Stimulated activated CD4-positive, alpha-beta T cell treated with anti-CD3 and anti-CD28 coated beads, Interleukin-1b, Interleukin-23, amount 100 ng/mL, for 1 hour (primary cell): ENCODE data around the gene LSP1.
A peak's percentile ranks its signal among the peaks of the same experiment; 100 is the strongest.
"Not testable (repeated sequence)": the region's sequence is repeated elsewhere in the genome, so short reads cannot be mapped to it uniquely, and the experiment has no call there.

Source experiments
- DNase-seq, 2 donors: peaks; one replicate each; pipeline ENCODE4 v3.0.0-alpha.2; 2020; ENCODE audit warnings: low read depth in 2 of 2

Gene LSP1

GRCh38 chr11:1875093-1875850, 22.4 kb downstream of the LSP1 start:
- no peak for DNase-seq

- DNase-seq, result not testable (repeated sequence)
Observed at GRCh38 chr11:1875851-1876301, 23.0 kb downstream of the LSP1 start.

- DNase-seq, result no peak
Observed at GRCh38 chr11:1876361-1877063, 23.6 kb downstream of the LSP1 start.

GRCh38 chr11:1877211-1878136, 24.6 kb downstream of the LSP1 start:
- no peak for DNase-seq

GRCh38 chr11:1878137-1879031, 25.5 kb downstream of the LSP1 start:
- no peak for DNase-seq

- no peak for DNase-seq
Observed at GRCh38 chr11:1879342-1879940, 26.6 kb downstream of the LSP1 start.

GRCh38 chr11:1879941-1880720, 27.2 kb downstream of the LSP1 start:
- no peak for DNase-seq

GRCh38 chr11:1880746-1881441, 28.0 kb downstream of the LSP1 start:
- DNase-seq, result no peak

GRCh38 chr11:1881442-1882264, 28.8 kb downstream of the LSP1 start:
- no peak for DNase-seq

GRCh38 chr11:1882265-1883238, 29.7 kb downstream of the LSP1 start:
- peak; percentile 60 to 81 for DNase-seq

GRCh38 chr11:1883346-1884302, 30.7 kb downstream of the LSP1 start:
- DNase-seq, result no peak

- DNase-seq, result no peak
Observed at GRCh38 chr11:1884303-1884700, 31.4 kb downstream of the LSP1 start.

- not testable (repeated sequence) for DNase-seq
Observed at GRCh38 chr11:1886551-1886950, 33.7 kb downstream of the LSP1 start.

- no peak for DNase-seq
Observed at GRCh38 chr11:1887451-1888346, 34.8 kb downstream of the LSP1 start.

- no peak for DNase-seq
Observed at GRCh38 chr11:1888347-1888753, 35.5 kb downstream of the LSP1 start.
